NK-92 (cell line): ENCODE measurements around the gene APBB2.

Experiments used
- DNase-seq: peaks from one replicate; lab custom pipeline; 2025; ENCODE audit not compliant: unreplicated experiment; lab: John Stamatoyannopoulos, UW

The APBB2 gene

GRCh38 chr4:41216294-41217019 lies 2.1 kb upstream of the APBB2 start:
- no peak for DNase-seq

GRCh38 chr4:41215969-41216293 lies 1.6 kb upstream of the APBB2 start:
- DNase-seq = no peak

- no peak for DNase-seq
Observed at GRCh38 chr4:41215155-41215554, 813 bp upstream of the APBB2 start.

GRCh38 chr4:41214825-41215146 lies 444 bp upstream of the APBB2 start:
- no peak for DNase-seq

- DNase-seq = no peak
Observed at GRCh38 chr4:41213625-41214135, 662 bp downstream of the APBB2 start.

- no peak for DNase-seq
Observed at GRCh38 chr4:41212616-41213203, 1.6 kb downstream of the APBB2 start.

- DNase-seq = no peak
Observed at GRCh38 chr4:41211951-41212615, 2.3 kb downstream of the APBB2 start.

- no peak for DNase-seq
Observed at GRCh38 chr4:41209901-41210300, 4.4 kb downstream of the APBB2 start.

GRCh38 chr4:41209187-41209586 lies 5.2 kb downstream of the APBB2 start:
- DNase-seq = no peak

GRCh38 chr4:41207291-41207831 lies 7.0 kb downstream of the APBB2 start:
- no peak for DNase-seq

GRCh38 chr4:41205854-41206460 lies 8.4 kb downstream of the APBB2 start:
- no peak for DNase-seq

- no peak for DNase-seq
Observed at GRCh38 chr4:41205130-41205529, 9.2 kb downstream of the APBB2 start.

GRCh38 chr4:41204400-41204978 lies 9.9 kb downstream of the APBB2 start:
- no peak for DNase-seq

GRCh38 chr4:41203841-41204240 lies 10.5 kb downstream of the APBB2 start:
- DNase-seq = no peak

- DNase-seq = no peak
Observed at GRCh38 chr4:41202820-41203568, 11.3 kb downstream of the APBB2 start.

GRCh38 chr4:41202356-41202755 lies 12.0 kb downstream of the APBB2 start:
- no peak for DNase-seq

GRCh38 chr4:41200486-41201017 lies 13.8 kb downstream of the APBB2 start:
- DNase-seq = no peak

- no peak for DNase-seq
Observed at GRCh38 chr4:41199788-41200187, 14.6 kb downstream of the APBB2 start.

- DNase-seq = no peak
Observed at GRCh38 chr4:41197996-41198395, 16.3 kb downstream of the APBB2 start.

GRCh38 chr4:41197495-41197894 lies 16.8 kb downstream of the APBB2 start:
- DNase-seq = no peak
